ENCODE data around the gene AGK.
A peak's percentile ranks its signal among the peaks of the same experiment; 100 is the strongest.
"Not testable (repeated sequence)": the region's sequence is repeated elsewhere in the genome, so short reads cannot be mapped to it uniquely, and the experiment has no call there.

AGK gene

GRCh38 chr7:141674171-141674671, 123.0 kb downstream of the AGK start:
- H3K9me3 ChIP-seq (ENCODE audit: control insufficient read depth, low read length) = no peaks in the 10 kb centered on the region
- peak overlapping the region; percentile 93 for H3K27ac ChIP-seq (ENCODE audit: insufficient read depth, low read depth, low read length, poor library complexity, severe bottlenecking)
- no peaks in the 10 kb centered on the region for H3K36me3 ChIP-seq (ENCODE audit: control insufficient read depth, insufficient read depth, low read length)
- 61 to 63% methylated on average over 5 of the region's 5 CpGs for WGBS, 2 experiments
- H3K4me1 ChIP-seq (ENCODE audit: control insufficient read depth, insufficient read depth, low read length) = peaks cover 9% of the 10 kb centered on the region
- no peaks in the 10 kb centered on the region for H3K27me3 ChIP-seq (ENCODE audit: control insufficient read depth, insufficient read depth, low read length, poor library complexity, severe bottlenecking)
- H3K4me3 ChIP-seq (ENCODE audit: insufficient read depth, low read depth, low read length) = no peak overlapping the region

GRCh38 chr7:141674702-141675101, 123.5 kb downstream of the AGK start:
- Histone ChIP-seq H3K36me3 (ENCODE audit: control insufficient read depth, insufficient read depth, low read length) (no peaks in the 10 kb centered on the region), H3K9me3 (ENCODE audit: control insufficient read depth, low read length) (no peaks in the 10 kb centered on the region), H3K4me1 (ENCODE audit: control insufficient read depth, insufficient read depth, low read length) (peaks cover 9% of the 10 kb centered on the region), H3K27me3 (ENCODE audit: control insufficient read depth, insufficient read depth, low read length, poor library complexity, severe bottlenecking) (no peaks in the 10 kb centered on the region), H3K27ac (ENCODE audit: insufficient read depth, low read depth, low read length, poor library complexity, severe bottlenecking) (peak overlapping the region; percentile 93), H3K4me3 (ENCODE audit: insufficient read depth, low read depth, low read length) (no peak overlapping the region)
- WGBS, 2 experiments = 41 to 45% methylated on average over 4 of the region's 4 CpGs

GRCh38 chr7:141675436-141676215, 124.4 kb downstream of the AGK start:
- 92 to 96% methylated on average over 5 of the region's 6 CpGs for WGBS, 2 experiments
- H3K4me1 ChIP-seq (ENCODE audit: control insufficient read depth, insufficient read depth, low read length) = peaks cover 9% of the 10 kb centered on the region
- no peaks in the 10 kb centered on the region for H3K27me3 ChIP-seq (ENCODE audit: control insufficient read depth, insufficient read depth, low read length, poor library complexity, severe bottlenecking)
- no peak overlapping the region for H3K4me3 ChIP-seq (ENCODE audit: insufficient read depth, low read depth, low read length)
- no peaks in the 10 kb centered on the region for H3K9me3 ChIP-seq (ENCODE audit: control insufficient read depth, low read length)
- H3K36me3 ChIP-seq (ENCODE audit: control insufficient read depth, insufficient read depth, low read length) = no peaks in the 10 kb centered on the region
- H3K27ac ChIP-seq (ENCODE audit: insufficient read depth, low read depth, low read length, poor library complexity, severe bottlenecking) = no peak overlapping the region

GRCh38 chr7:141676618-141677017, 125.4 kb downstream of the AGK start:
- no peaks in the 10 kb centered on the region for H3K36me3 ChIP-seq (ENCODE audit: control insufficient read depth, insufficient read depth, low read length)
- H3K9me3 ChIP-seq (ENCODE audit: control insufficient read depth, low read length) = no peaks in the 10 kb centered on the region
- WGBS, 2 experiments = 91 to 96% methylated on average over 3 of the region's 3 CpGs
- no peak overlapping the region for H3K4me3 ChIP-seq (ENCODE audit: insufficient read depth, low read depth, low read length)
- no peaks in the 10 kb centered on the region for H3K27me3 ChIP-seq (ENCODE audit: control insufficient read depth, insufficient read depth, low read length, poor library complexity, severe bottlenecking)
- no peak overlapping the region for H3K27ac ChIP-seq (ENCODE audit: insufficient read depth, low read depth, low read length, poor library complexity, severe bottlenecking)
- H3K4me1 ChIP-seq (ENCODE audit: control insufficient read depth, insufficient read depth, low read length) = peaks cover 9% of the 10 kb centered on the region

- no peaks in the 10 kb centered on the region for H3K27me3 ChIP-seq (ENCODE audit: control insufficient read depth, insufficient read depth, low read length, poor library complexity, severe bottlenecking)
- H3K4me1 ChIP-seq (ENCODE audit: control insufficient read depth, insufficient read depth, low read length) = peaks cover 5% of the 10 kb centered on the region
- no peak overlapping the region for H3K4me3 ChIP-seq (ENCODE audit: insufficient read depth, low read depth, low read length)
- no peak overlapping the region for H3K27ac ChIP-seq (ENCODE audit: insufficient read depth, low read depth, low read length, poor library complexity, severe bottlenecking)
- no peaks in the 10 kb centered on the region for H3K9me3 ChIP-seq (ENCODE audit: control insufficient read depth, low read length)
- H3K36me3 ChIP-seq (ENCODE audit: control insufficient read depth, insufficient read depth, low read length) = no peaks in the 10 kb centered on the region
Observed at GRCh38 chr7:141679014-141679413, 127.8 kb downstream of the AGK start.

GRCh38 chr7:141685285-141686023, 134.2 kb downstream of the AGK start:
- 95 to 97% methylated on average over 27 of the region's 27 CpGs for WGBS, 2 experiments
- Histone ChIP-seq H3K27me3 (ENCODE audit: control insufficient read depth, insufficient read depth, low read length, poor library complexity, severe bottlenecking) (no peaks in the 10 kb centered on the region), H3K36me3 (ENCODE audit: control insufficient read depth, insufficient read depth, low read length) (no peaks in the 10 kb centered on the region)

GRCh38 chr7:141686074-141686473, 134.9 kb downstream of the AGK start:
- Histone ChIP-seq H3K36me3 (ENCODE audit: control insufficient read depth, insufficient read depth, low read length) (no peaks in the 10 kb centered on the region), H3K9me3 (ENCODE audit: control insufficient read depth, low read length) (no peaks in the 10 kb centered on the region), H3K4me1 (ENCODE audit: control insufficient read depth, insufficient read depth, low read length) (no peaks in the 10 kb centered on the region), H3K27me3 (ENCODE audit: control insufficient read depth, insufficient read depth, low read length, poor library complexity, severe bottlenecking) (no peaks in the 10 kb centered on the region), H3K4me3 (ENCODE audit: insufficient read depth, low read depth, low read length) (no peak overlapping the region), H3K27ac (ENCODE audit: insufficient read depth, low read depth, low read length, poor library complexity, severe bottlenecking) (no peak overlapping the region)
- 88 to 96% methylated on average over 3 of the region's 3 CpGs for WGBS, 2 experiments

More at GRCh38 chr7:141685285-141686023, 134.2 kb downstream of the AGK start:
- H3K4me3 ChIP-seq (ENCODE audit: insufficient read depth, low read depth, low read length) = no peak overlapping the region
- H3K27ac ChIP-seq (ENCODE audit: insufficient read depth, low read depth, low read length, poor library complexity, severe bottlenecking) = no peak overlapping the region
- no peaks in the 10 kb centered on the region for H3K9me3 ChIP-seq (ENCODE audit: control insufficient read depth, low read length)
- H3K4me1 ChIP-seq (ENCODE audit: control insufficient read depth, insufficient read depth, low read length) = no peaks in the 10 kb centered on the region

GRCh38 chr7:141686670-141687069, 135.5 kb downstream of the AGK start:
- 94% methylated on average over 6 of the region's 6 CpGs for WGBS, 2 experiments
- Histone ChIP-seq H3K4me1 (ENCODE audit: control insufficient read depth, insufficient read depth, low read length) (no peaks in the 10 kb centered on the region), H3K9me3 (ENCODE audit: control insufficient read depth, low read length) (no peaks in the 10 kb centered on the region), H3K27ac (ENCODE audit: insufficient read depth, low read depth, low read length, poor library complexity, severe bottlenecking) (no peak overlapping the region), H3K4me3 (ENCODE audit: insufficient read depth, low read depth, low read length) (no peak overlapping the region), H3K36me3 (ENCODE audit: control insufficient read depth, insufficient read depth, low read length) (no peaks in the 10 kb centered on the region), H3K27me3 (ENCODE audit: control insufficient read depth, insufficient read depth, low read length, poor library complexity, severe bottlenecking) (no peaks in the 10 kb centered on the region)

GRCh38 chr7:141688043-141688442, 136.8 kb downstream of the AGK start:
- H3K27me3 ChIP-seq (ENCODE audit: control insufficient read depth, insufficient read depth, low read length, poor library complexity, severe bottlenecking) = no peaks in the 10 kb centered on the region
- no peaks in the 10 kb centered on the region for H3K36me3 ChIP-seq (ENCODE audit: control insufficient read depth, insufficient read depth, low read length)
- no peaks in the 10 kb centered on the region for H3K9me3 ChIP-seq (ENCODE audit: control insufficient read depth, low read length)
- H3K4me3 ChIP-seq (ENCODE audit: insufficient read depth, low read depth, low read length) = no peak overlapping the region
- no peak overlapping the region for H3K27ac ChIP-seq (ENCODE audit: insufficient read depth, low read depth, low read length, poor library complexity, severe bottlenecking)
- 93 to 96% methylated on average over 5 of the region's 5 CpGs for WGBS, 2 experiments
- no peaks in the 10 kb centered on the region for H3K4me1 ChIP-seq (ENCODE audit: control insufficient read depth, insufficient read depth, low read length)

GRCh38 chr7:141689072-141689825, 138.0 kb downstream of the AGK start:
- H3K27me3 ChIP-seq (ENCODE audit: control insufficient read depth, insufficient read depth, low read length, poor library complexity, severe bottlenecking); H3K36me3 ChIP-seq (ENCODE audit: control insufficient read depth, insufficient read depth, low read length); H3K9me3 ChIP-seq (ENCODE audit: control insufficient read depth, low read length); H3K4me3 ChIP-seq (ENCODE audit: insufficient read depth, low read depth, low read length); H3K27ac ChIP-seq (ENCODE audit: insufficient read depth, low read depth, low read length, poor library complexity, severe bottlenecking); H3K4me1 ChIP-seq (ENCODE audit: control insufficient read depth, insufficient read depth, low read length): not testable (repeated sequence)
- 93 to 99% methylated on average over 3 of the region's 3 CpGs for WGBS, 2 experiments

All from ectodermal cell (in vitro differentiated cells).